Measurements from ENCODE around the gene ZNF524.

ZNF524 gene

DNA sequence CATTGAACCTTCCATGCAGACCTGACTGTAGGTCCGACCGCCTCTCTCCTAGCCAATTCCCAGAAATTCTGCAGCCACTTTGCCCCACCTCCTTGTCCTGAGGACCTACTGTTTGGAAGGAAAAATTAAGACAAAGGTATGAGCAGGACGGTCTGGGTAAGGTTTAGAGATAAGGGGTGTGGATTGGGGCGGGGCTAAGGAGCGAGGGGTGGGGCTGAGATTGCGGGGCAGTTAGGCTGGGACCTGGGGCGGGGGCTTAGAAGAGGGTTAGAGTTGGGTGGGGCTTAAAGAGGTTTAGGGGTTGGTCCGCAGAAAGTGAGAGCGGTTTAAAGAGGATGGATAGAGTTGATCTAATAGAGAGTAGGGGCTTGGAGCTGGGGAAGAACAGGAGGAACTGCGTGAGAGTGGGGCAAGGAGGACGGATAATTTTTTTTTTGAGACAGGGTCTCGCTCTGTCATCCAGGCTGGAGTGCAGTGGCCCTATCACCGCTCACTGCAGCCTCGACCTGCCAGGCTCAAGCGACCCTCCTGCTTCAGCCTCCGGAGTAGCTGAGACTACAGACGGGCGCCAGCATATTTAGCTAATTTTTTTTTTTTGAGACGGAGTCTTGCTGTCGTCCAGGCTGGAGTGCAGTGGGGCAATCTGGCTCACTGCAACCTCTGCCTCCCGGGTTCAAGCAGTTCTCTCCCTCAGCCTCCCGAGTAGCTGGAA lies 3.6 kb downstream of the ZNF524 start:
- no peak for DNase-seq (ENCODE audit: extremely low read depth, low read depth)
- TF ChIP-seq, protein P1, sequence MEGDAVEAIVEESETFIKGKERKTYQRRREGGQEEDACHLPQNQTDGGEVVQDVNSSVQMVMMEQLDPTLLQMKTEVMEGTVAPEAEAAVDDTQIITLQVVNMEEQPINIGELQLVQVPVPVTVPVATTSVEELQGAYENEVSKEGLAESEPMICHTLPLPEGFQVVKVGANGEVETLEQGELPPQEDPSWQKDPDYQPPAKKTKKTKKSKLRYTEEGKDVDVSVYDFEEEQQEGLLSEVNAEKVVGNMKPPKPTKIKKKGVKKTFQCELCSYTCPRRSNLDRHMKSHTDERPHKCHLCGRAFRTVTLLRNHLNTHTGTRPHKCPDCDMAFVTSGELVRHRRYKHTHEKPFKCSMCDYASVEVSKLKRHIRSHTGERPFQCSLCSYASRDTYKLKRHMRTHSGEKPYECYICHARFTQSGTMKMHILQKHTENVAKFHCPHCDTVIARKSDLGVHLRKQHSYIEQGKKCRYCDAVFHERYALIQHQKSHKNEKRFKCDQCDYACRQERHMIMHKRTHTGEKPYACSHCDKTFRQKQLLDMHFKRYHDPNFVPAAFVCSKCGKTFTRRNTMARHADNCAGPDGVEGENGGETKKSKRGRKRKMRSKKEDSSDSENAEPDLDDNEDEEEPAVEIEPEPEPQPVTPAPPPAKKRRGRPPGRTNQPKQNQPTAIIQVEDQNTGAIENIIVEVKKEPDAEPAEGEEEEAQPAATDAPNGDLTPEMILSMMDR (IDR thresholded peaks at IDR 0.05; ENCODE audit: low read depth, low read length), result no peak

- DNase-seq (ENCODE audit: extremely low read depth, low read depth), result peak; percentile 89
- TF ChIP-seq, protein P1 (IDR thresholded peaks at IDR 0.05; ENCODE audit: low read depth, low read length), result no peak
Measured at GRCh38 chr19:55605207-55605636, 5.1 kb downstream of the ZNF524 start.

- TF ChIP-seq, protein P1 (IDR thresholded peaks at IDR 0.05; ENCODE audit: low read depth, low read length), result peak; percentile 78
- peak; percentile 65 for DNase-seq (ENCODE audit: extremely low read depth, low read depth)
Measured at GRCh38 chr19:55605637-55606470, 5.8 kb downstream of the ZNF524 start, which contains the start of gene ZNF865. ZNF865 (plus strand) TSS chr19:55605647; CDS start chr19:55613619, 7,972 bp downstream.

GRCh38 chr19:55606471-55606787 lies 6.3 kb downstream of the ZNF524 start:
- DNase-seq (ENCODE audit: extremely low read depth, low read depth), result no peak
- TF ChIP-seq, protein P1 (IDR thresholded peaks at IDR 0.05; ENCODE audit: low read depth, low read length), result no peak

DNA sequence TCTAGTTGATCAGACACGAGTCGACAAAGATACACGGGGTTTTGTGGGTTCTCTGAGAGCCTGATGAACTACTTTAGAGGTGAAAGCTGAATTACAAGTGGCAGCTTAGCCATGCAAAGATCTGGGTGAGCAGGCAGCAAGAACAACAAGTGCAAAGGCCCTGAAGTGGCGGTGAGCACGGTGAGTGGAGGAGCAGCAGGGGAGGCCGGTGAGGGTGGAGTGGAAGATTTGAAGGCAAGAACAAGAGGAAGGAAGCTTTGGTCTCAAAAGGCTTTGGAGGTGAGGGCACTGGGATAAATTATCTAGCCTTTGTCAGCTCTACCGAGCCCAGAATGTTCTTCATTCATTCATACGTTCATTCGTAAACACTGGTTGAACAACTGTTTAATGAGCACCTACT lies 6.7 kb downstream of the ZNF524 start:
- TF ChIP-seq, protein P1 (IDR thresholded peaks at IDR 0.05; ENCODE audit: low read depth, low read length), result no peak
- no peak for DNase-seq (ENCODE audit: extremely low read depth, low read depth)

- DNase-seq (ENCODE audit: extremely low read depth, low read depth), result no peak
- TF ChIP-seq, protein P1 (IDR thresholded peaks at IDR 0.05; ENCODE audit: low read depth, low read length), result no peak
Measured at GRCh38 chr19:55609326-55609725, 9.2 kb downstream of the ZNF524 start.
